ENCODE data around the gene EXO1.
"Not testable (repeated sequence)": the region's sequence is repeated elsewhere in the genome, so short reads cannot be mapped to it uniquely, and the experiment has no call there.

Gene EXO1

GRCh38 chr1:241847796-241848685, at the start of gene EXO1:
TSS of gene EXO1 (plus strand) at chr1:241848204. CDS start at chr1:241850426, 2,222 bp downstream.
- peak; percentile 79 for DNase-seq

- no peak for DNase-seq
Measured at GRCh38 chr1:241799416-241799815, 48.6 kb upstream of the EXO1 start.

GRCh38 chr1:241800640-241801039, 47.4 kb upstream of the EXO1 start:
- DNase-seq = no peak

GRCh38 chr1:241802863-241803262, 45.1 kb upstream of the EXO1 start:
- DNase-seq = no peak

- not testable (repeated sequence) for DNase-seq
Measured at GRCh38 chr1:241804706-241805105, 43.3 kb upstream of the EXO1 start.

GRCh38 chr1:241808265-241808664, 39.7 kb upstream of the EXO1 start:
- DNase-seq = no peak

GRCh38 chr1:241810769-241811405, 37.1 kb upstream of the EXO1 start:
- DNase-seq = no peak

- no peak for DNase-seq
Measured at GRCh38 chr1:241813768-241814320, 34.2 kb upstream of the EXO1 start.

GRCh38 chr1:241816008-241816407, 32.0 kb upstream of the EXO1 start:
- no peak for DNase-seq

GRCh38 chr1:241817331-241817792, 30.6 kb upstream of the EXO1 start:
- no peak for DNase-seq

GRCh38 chr1:241817956-241818612, 29.9 kb upstream of the EXO1 start:
- no peak for DNase-seq

- DNase-seq = no peak
Measured at GRCh38 chr1:241819340-241819866, 28.6 kb upstream of the EXO1 start.

GRCh38 chr1:241821363-241821762, 26.6 kb upstream of the EXO1 start:
- DNase-seq = no peak

GRCh38 chr1:241822846-241823245, 25.2 kb upstream of the EXO1 start:
- DNase-seq = no peak

- DNase-seq = no peak
Measured at GRCh38 chr1:241823925-241824324, 24.1 kb upstream of the EXO1 start.

- DNase-seq = no peak
Measured at GRCh38 chr1:241825581-241825980, 22.4 kb upstream of the EXO1 start.

- not testable (repeated sequence) for DNase-seq
Measured at GRCh38 chr1:241826613-241827012, 21.4 kb upstream of the EXO1 start.

GRCh38 chr1:241827264-241827663, 20.7 kb upstream of the EXO1 start:
- DNase-seq = no peak

- DNase-seq = no peak
Measured at GRCh38 chr1:241828463-241829021, 19.5 kb upstream of the EXO1 start.

GRCh38 chr1:241829468-241829867, 18.5 kb upstream of the EXO1 start:
- no peak for DNase-seq

- DNase-seq = peak; percentile 1
Measured at GRCh38 chr1:241834733-241835377, 13.1 kb upstream of the EXO1 start.

- DNase-seq = no peak
Measured at GRCh38 chr1:241836941-241837340, 11.1 kb upstream of the EXO1 start.

Data from NCI-H1105 (cell line).